Epithelial cell of proximal tubule (primary cell): ENCODE results near the gene ARL4D. TPM values are rescaled to one million over a fixed set of nuclear protein-coding genes. Genes with fewer than 3 reads are reported as not detected.
A peak's percentile ranks its signal among the peaks of the same experiment; 100 is the strongest.
"Not testable (repeated sequence)": the region's sequence is repeated elsewhere in the genome, so short reads cannot be mapped to it uniquely, and the experiment has no call there.

Experiments
- DNase-seq: peaks from one replicate; pipeline ENCODE4 v3.0.0-alpha.2; 2011; ENCODE audit warnings: low read depth
- H3K4me3 ChIP-seq: 2 replicates; pipeline ENCODE4 v1.5.1; 2011; ENCODE audit warnings: low read depth, mild to moderate bottlenecking, low read length
- total RNA-seq: library from RNA; depleted of rRNA; stranded (reverse); fragments of >200 nt; gene quantifications from 2 replicates; pipeline ENCODE4 v1.2.3, GENCODE V29; 2015
- TF ChIP-seq, protein P1 (sequence below): conservative IDR thresholded peaks from 2 replicates; pipeline ENCODE4 v1.5.1; 2012; ENCODE audit warnings: low read depth, mild to moderate bottlenecking, low read length

ARL4D gene
- total RNA-seq, 1 donor from 2014 or later = 5.8 TPM

DNA sequence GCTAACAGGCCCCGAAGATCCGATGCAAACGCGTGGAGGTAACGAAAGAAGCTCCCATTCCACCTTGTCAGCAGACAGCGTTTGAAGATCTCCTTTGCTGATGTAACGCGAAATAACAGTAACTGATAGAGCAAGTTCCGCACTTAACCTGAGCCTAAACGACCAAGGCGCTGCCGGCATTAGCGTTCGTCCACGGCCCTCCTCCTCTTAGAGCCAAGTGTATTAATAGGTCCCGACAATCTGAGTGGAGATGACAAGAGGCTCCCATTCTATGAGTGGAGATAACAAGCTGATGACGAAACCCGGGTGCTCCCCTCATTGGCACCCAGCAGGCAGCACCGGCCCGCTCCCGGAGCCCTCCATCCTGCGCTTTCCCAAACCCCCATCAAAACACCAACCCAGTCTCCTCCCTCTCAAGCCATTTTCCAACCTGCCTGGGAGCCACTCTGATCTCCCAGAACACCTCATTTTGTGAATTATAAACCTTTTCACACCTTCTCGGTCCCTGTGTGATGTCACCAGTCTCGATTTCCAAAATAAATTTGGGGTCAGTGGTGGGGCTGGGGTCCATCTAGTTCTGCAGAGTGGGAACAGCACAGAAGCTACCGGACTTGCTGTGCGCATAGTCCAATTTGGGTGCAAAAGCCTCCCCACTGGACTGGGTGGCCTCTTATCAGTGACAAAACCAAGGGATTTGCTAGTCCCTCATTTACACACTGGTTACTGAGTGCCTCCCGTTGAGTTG, 35.4 kb upstream of the ARL4D start:
- DNase-seq = no peak
- H3K4me3 ChIP-seq = no peak overlapping the region
- TF ChIP-seq, protein P1, sequence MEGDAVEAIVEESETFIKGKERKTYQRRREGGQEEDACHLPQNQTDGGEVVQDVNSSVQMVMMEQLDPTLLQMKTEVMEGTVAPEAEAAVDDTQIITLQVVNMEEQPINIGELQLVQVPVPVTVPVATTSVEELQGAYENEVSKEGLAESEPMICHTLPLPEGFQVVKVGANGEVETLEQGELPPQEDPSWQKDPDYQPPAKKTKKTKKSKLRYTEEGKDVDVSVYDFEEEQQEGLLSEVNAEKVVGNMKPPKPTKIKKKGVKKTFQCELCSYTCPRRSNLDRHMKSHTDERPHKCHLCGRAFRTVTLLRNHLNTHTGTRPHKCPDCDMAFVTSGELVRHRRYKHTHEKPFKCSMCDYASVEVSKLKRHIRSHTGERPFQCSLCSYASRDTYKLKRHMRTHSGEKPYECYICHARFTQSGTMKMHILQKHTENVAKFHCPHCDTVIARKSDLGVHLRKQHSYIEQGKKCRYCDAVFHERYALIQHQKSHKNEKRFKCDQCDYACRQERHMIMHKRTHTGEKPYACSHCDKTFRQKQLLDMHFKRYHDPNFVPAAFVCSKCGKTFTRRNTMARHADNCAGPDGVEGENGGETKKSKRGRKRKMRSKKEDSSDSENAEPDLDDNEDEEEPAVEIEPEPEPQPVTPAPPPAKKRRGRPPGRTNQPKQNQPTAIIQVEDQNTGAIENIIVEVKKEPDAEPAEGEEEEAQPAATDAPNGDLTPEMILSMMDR = no peak

DNA sequence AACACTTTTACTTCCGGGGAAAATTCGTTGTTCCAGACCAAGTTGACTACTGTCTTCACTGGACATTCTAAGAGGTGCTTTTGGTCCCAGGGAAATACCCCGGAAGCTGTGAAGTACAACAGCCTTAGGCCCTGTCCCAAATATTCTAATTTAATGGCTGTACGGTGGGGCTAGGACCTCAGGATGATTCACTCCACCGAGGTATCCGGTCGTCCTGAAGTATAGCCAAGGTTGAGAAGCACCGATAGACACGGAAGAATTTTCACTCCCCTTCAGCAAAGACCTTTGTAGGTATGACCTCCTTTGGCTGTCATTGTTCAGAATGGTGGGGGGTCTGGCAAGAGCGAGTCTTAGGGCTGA, 34.9 kb upstream of the ARL4D start:
- TF ChIP-seq, protein P1 = no peak
- no peak overlapping the region for H3K4me3 ChIP-seq
- no peak for DNase-seq

DNA sequence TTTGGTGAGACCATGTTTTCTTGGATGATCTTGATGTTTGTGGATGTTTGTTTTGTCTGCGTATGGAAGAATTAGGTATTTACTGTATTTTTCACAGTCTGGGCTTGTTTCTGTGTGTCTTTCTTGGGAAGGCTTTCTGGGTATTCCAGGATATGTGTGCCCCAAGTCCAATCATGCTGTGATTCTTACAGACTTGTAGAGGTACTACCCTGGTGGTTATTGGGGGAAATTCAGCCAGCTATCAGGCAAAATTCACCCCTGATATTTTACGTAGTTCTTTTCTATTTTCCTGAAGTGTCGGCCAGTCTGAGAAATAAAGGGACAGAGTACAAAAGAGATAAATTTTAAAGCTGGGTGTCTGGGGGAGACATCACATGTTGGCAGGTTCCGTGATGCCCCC, 33.4 kb upstream of the ARL4D start:
- DNase-seq = no peak
- TF ChIP-seq, protein P1 = peak; percentile 24
- no peak overlapping the region for H3K4me3 ChIP-seq

DNA sequence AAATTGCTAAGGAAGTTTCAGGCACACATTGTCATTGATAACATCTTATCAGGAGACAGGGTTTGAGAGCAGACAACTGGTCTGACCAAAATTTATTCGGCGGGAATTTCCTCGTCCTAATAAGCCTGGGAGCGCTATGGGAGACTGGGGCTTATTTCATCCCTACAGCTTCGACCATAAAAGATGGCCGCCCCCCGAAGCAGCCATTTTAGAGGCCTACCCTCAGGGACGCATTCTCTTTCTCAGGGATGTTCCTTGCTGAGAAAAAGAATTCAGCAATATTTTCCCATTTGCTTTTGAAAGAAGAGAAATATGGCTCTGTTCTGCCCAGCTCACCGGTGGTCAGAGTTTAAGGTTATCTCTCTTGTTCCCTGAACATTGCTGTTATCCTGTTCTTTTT, 32.9 kb upstream of the ARL4D start:
- H3K4me3 ChIP-seq, DNase-seq: not testable (repeated sequence)

DNA sequence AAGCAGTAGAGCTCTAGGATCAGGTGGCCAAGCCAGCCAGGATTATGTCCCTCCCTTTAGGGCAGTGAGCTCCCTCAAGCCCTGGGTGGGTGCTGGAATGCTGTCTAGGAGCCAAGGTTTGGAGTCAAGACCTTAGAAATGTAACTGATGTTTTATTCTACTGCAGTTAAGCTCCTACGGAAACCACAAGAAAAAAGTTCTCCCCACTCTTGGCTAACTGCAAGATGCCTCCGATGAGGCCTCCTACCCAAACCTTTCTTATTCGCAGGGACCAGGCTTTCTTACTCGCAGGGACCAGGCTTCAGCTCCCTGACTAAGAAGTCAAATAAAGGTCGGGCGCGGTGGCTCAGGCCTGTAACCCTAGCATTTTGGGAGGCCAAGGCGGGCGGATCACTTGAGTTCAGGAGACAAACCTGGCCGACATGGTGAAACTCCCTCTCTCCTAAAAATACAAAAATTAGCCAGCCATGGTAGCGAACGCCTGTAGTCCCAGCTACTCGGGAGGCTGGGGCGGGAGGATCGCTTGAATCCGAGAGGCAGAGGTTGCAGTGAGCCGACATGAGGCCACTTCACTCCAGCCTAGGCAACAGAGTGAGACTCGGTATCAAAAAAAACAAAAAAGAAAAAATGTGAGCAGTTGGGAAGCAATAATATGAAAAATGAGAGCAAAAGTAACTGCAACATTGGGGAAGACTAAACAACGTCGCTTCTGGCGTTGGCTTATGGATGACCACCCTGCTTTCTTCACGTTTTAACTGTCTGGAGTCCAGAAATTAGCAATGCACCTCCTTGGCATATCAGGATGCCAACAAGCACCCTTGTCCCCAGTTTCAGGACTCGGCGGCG, 31.7 kb upstream of the ARL4D start:
- H3K4me3 ChIP-seq = no peak overlapping the region
- TF ChIP-seq, protein P1 = no peak
- DNase-seq = no peak

DNA sequence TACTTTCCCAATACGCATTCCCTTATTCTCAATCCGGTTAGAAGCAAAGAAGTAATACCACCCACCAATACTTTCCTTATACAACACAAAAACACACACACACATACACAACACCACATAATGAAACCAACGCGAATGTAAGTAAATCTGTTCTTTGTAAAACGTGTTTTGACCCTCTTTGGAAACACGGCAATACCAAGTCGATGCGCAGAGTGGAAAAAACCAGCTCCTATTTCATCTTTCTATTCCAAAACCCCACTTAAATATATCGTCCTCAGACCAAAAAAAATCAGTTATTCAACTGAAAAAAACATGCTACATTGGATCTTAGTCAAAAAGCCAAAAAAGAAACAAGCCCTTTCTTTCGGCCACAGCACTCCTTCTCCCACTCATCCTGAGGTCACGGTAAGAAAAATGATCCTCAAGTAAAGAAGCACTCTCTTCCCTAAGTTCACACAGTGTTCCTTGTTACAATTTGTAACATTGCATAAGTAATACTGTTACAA, 31.0 kb upstream of the ARL4D start:
- peak; percentile 78 for DNase-seq
- peak overlapping the region; percentile 52 for H3K4me3 ChIP-seq
- TF ChIP-seq, protein P1 = no peak

DNA sequence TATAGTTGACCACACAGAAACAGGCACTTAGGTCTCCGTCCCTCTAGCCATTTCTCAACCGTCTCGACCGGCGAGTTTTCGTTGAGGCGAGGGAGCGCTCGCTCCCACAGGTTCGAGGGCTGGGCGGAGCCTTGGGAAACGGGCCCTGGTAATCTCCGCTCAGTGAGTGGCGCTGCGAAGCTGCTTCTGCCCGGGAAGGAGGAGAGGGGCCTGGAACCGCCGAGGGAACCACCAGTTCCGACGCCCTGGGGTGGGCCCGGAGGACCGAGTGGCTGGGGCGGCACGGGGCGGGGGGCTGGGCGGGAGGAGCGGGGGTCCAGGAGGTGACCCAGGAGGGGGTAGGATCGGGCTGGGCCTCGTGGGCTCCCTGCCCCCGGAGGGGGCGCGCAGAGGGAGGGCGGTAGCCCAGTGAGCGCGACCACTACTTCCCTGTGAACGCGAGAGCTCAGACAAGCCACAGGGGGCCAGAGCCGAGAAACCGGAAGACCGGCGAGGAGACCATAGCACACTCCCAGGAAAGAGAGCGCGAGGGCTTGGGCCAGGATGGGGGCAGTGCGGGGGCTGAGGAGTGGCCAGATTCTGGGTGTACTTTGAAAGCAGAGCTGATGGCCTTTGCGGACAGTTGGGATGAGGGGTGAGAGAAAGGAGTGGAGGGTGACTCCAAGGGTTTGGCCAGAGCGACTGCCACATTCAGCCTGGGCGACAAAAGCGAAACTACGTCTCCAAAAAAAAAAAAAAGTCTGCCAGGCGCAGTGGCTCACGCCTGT, 29.9 kb upstream of the ARL4D start:
- DNase-seq = no peak
- TF ChIP-seq, protein P1 = peak; percentile 13
- peak overlapping the region; percentile 52 for H3K4me3 ChIP-seq
